Iris pigment epithelial cell (primary cell): ENCODE data around the gene CMTM4.
"Not testable (repeated sequence)": the region's sequence is repeated elsewhere in the genome, so short reads cannot be mapped to it uniquely, and the experiment has no call there.

Source experiments
- DNase-seq: peaks from one replicate; pipeline ENCODE4 v3.0.0-alpha.2; 2011; ENCODE audit warnings: low read depth

CMTM4 gene

GRCh38 chr16:66673691-66674090 lies 22.9 kb downstream of the CMTM4 start:
- DNase-seq: no peak

GRCh38 chr16:66670691-66671388 lies 25.7 kb downstream of the CMTM4 start:
- no peak for DNase-seq

- DNase-seq: peak; percentile 81
Measured at GRCh38 chr16:66668777-66669444, 27.6 kb downstream of the CMTM4 start.

- DNase-seq: no peak
Measured at GRCh38 chr16:66667944-66668343, 28.6 kb downstream of the CMTM4 start.

GRCh38 chr16:66662445-66663194 lies 33.9 kb downstream of the CMTM4 start:
- DNase-seq: peak; percentile 58

GRCh38 chr16:66661671-66662346 lies 34.7 kb downstream of the CMTM4 start:
- not testable (repeated sequence) for DNase-seq

- DNase-seq: no peak
Measured at GRCh38 chr16:66661210-66661560, 35.4 kb downstream of the CMTM4 start.

- peak; percentile 91 for DNase-seq
Measured at GRCh38 chr16:66660422-66661209, 35.9 kb downstream of the CMTM4 start.

- no peak for DNase-seq
Measured at GRCh38 chr16:66658860-66659190, 37.7 kb downstream of the CMTM4 start.

GRCh38 chr16:66658143-66658859 lies 38.2 kb downstream of the CMTM4 start:
- no peak for DNase-seq

- DNase-seq: peak; percentile 43
Measured at GRCh38 chr16:66656547-66656946, 40.0 kb downstream of the CMTM4 start.

- peak; percentile 64 for DNase-seq
Measured at GRCh38 chr16:66653581-66654350, 42.8 kb downstream of the CMTM4 start.

GRCh38 chr16:66652661-66653360 lies 43.7 kb downstream of the CMTM4 start:
- no peak for DNase-seq

GRCh38 chr16:66651965-66652364 lies 44.6 kb downstream of the CMTM4 start:
- DNase-seq: no peak

GRCh38 chr16:66651474-66651765 lies 45.1 kb downstream of the CMTM4 start:
- DNase-seq: no peak

GRCh38 chr16:66650707-66651473 lies 45.7 kb downstream of the CMTM4 start:
- DNase-seq: peak; percentile 86

GRCh38 chr16:66649636-66650205 lies 46.8 kb downstream of the CMTM4 start:
- no peak for DNase-seq

- no peak for DNase-seq
Measured at GRCh38 chr16:66649167-66649566, 47.4 kb downstream of the CMTM4 start.

- DNase-seq: no peak
Measured at GRCh38 chr16:66647866-66648265, 48.7 kb downstream of the CMTM4 start.
